ENCODE results near the gene EYS.

Gene EYS

GRCh38 chr6:64411226-64411625 lies 1295.8 kb downstream of the EYS start:
- Histone ChIP-seq H3K9ac (ENCODE audit: low read length) (no peak overlapping the region), H3K9me3 (replicated peaks; ENCODE audit: insufficient read depth, low read length) (no peaks in the 10 kb centered on the region), H3K4me3 (ENCODE audit: low read length) (no peak overlapping the region), H3K9me2 (replicated peaks; ENCODE audit: insufficient read depth, low read length) (no peaks in the 10 kb centered on the region), H3F3A (ENCODE audit: insufficient read depth, low read length) (no peaks in the 10 kb centered on the region), H3K4me1 (ENCODE audit: low read length) (no peaks in the 10 kb centered on the region), H3K36me3 (replicated peaks; ENCODE audit: insufficient read depth, low read length) (no peaks in the 10 kb centered on the region), H2AFZ (ENCODE audit: low read length) (no peak overlapping the region), H3K27me3 (replicated peaks; ENCODE audit: insufficient read depth, low read length) (no peaks in the 10 kb centered on the region), H3K79me2 (ENCODE audit: low read length) (no peaks in the 10 kb centered on the region), H4K20me1 (ENCODE audit: insufficient read depth, low read length) (no peaks in the 10 kb centered on the region), H3K27ac (ENCODE audit: low read length) (no peak overlapping the region), H3K4me2 (ENCODE audit: low read depth, low read length) (no peak overlapping the region)
- no peak for TF ChIP-seq CTCF (IDR thresholded peaks at IDR 0.05; ENCODE audit: low read length)
- no peak for TF ChIP-seq EZH2phosphoT487 (IDR thresholded peaks at IDR 0.05; ENCODE audit: low read length)
- no peak for TF ChIP-seq EZH2 (optimal IDR thresholded peaks at IDR 0.05; ENCODE audit: low read depth, low read length)
- DNase-seq: no peak

- Histone ChIP-seq H3K4me2 (ENCODE audit: low read depth, low read length) (no peak overlapping the region), H3K4me1 (ENCODE audit: low read length) (no peaks in the 10 kb centered on the region), H3K4me3 (ENCODE audit: low read length) (no peak overlapping the region), H2AFZ (ENCODE audit: low read length) (no peak overlapping the region), H3K9ac (ENCODE audit: low read length) (no peak overlapping the region), H3K79me2 (ENCODE audit: low read length) (no peaks in the 10 kb centered on the region), H3K9me2 (replicated peaks; ENCODE audit: insufficient read depth, low read length) (no peaks in the 10 kb centered on the region), H3K9me3 (replicated peaks; ENCODE audit: insufficient read depth, low read length) (no peaks in the 10 kb centered on the region), H3K36me3 (replicated peaks; ENCODE audit: insufficient read depth, low read length) (no peaks in the 10 kb centered on the region), H3K27ac (ENCODE audit: low read length) (no peak overlapping the region), H3F3A (ENCODE audit: insufficient read depth, low read length) (no peaks in the 10 kb centered on the region), H3K27me3 (replicated peaks; ENCODE audit: insufficient read depth, low read length) (no peaks in the 10 kb centered on the region), H4K20me1 (ENCODE audit: insufficient read depth, low read length) (no peaks in the 10 kb centered on the region)
- no peak for DNase-seq
- TF ChIP-seq CTCF (IDR thresholded peaks at IDR 0.05; ENCODE audit: low read length) (no peak), EZH2 (optimal IDR thresholded peaks at IDR 0.05; ENCODE audit: low read depth, low read length) (no peak), EZH2phosphoT487 (IDR thresholded peaks at IDR 0.05; ENCODE audit: low read length) (no peak)
These were observed 1297.1 kb downstream of the EYS start for GRCh38 chr6:64409948-64410347.

- no peaks in the 10 kb centered on the region for H3K9me2 ChIP-seq (replicated peaks; ENCODE audit: insufficient read depth, low read length)
- H3F3A ChIP-seq (ENCODE audit: insufficient read depth, low read length): no peaks in the 10 kb centered on the region
- no peaks in the 10 kb centered on the region for H3K36me3 ChIP-seq (replicated peaks; ENCODE audit: insufficient read depth, low read length)
- H3K27ac ChIP-seq (ENCODE audit: low read length): no peak overlapping the region
- DNase-seq: no peak
- H3K79me2 ChIP-seq (ENCODE audit: low read length): no peaks in the 10 kb centered on the region
- H3K27me3 ChIP-seq (replicated peaks; ENCODE audit: insufficient read depth, low read length): no peaks in the 10 kb centered on the region
- H4K20me1 ChIP-seq (ENCODE audit: insufficient read depth, low read length): no peaks in the 10 kb centered on the region
- no peak overlapping the region for H3K4me2 ChIP-seq (ENCODE audit: low read depth, low read length)
- H3K4me3 ChIP-seq (ENCODE audit: low read length): no peak overlapping the region
- TF ChIP-seq EZH2phosphoT487 (IDR thresholded peaks at IDR 0.05; ENCODE audit: low read length): no peak
- no peak for TF ChIP-seq CTCF (IDR thresholded peaks at IDR 0.05; ENCODE audit: low read length)
- no peak for TF ChIP-seq EZH2 (optimal IDR thresholded peaks at IDR 0.05; ENCODE audit: low read depth, low read length)
- no peaks in the 10 kb centered on the region for H3K9me3 ChIP-seq (replicated peaks; ENCODE audit: insufficient read depth, low read length)
- H3K4me1 ChIP-seq (ENCODE audit: low read length): no peaks in the 10 kb centered on the region
- no peak overlapping the region for H3K9ac ChIP-seq (ENCODE audit: low read length)
- no peak overlapping the region for H2AFZ ChIP-seq (ENCODE audit: low read length)
These were observed 1302.6 kb downstream of the EYS start for GRCh38 chr6:64404396-64404795.

All from MM.1S (cell line).